OCI-LY3 (cell line): Measurements from ENCODE around the gene CARNS1.
A peak's percentile ranks its signal among the peaks of the same experiment; 100 is the strongest.

Experiments
- H2AFZ ChIP-seq: fragments of 200-600, 300-600 bp; shearing (Covaris generic); 2 replicates; pipeline ENCODE4 v1.6.0; 2014; ENCODE audit warnings: antibody characterized with exemption, low read depth, low read length
- H3K27ac ChIP-seq: fragments of 200-600, 300-600 bp; sonication (generic); 2 replicates; pipeline ENCODE4 v1.5.1; 2014; ENCODE audit warnings: mild to moderate bottlenecking, low read length, moderate library complexity, mixed read lengths
- H3K27me3 ChIP-seq: fragments of 200-600, 300-600 bp; sonication (generic); 2 replicates; pipeline ENCODE4 v1.6.1; 2014; ENCODE audit warnings: low read depth, low read length, mixed read lengths
- H3K36me3 ChIP-seq: fragments of 200-600, 300-600 bp; sonication (generic); replicated peaks from 2 replicates; pipeline ENCODE3; 2014; ENCODE audit warnings: low read depth, low read length, mixed read lengths
- H3K4me1 ChIP-seq: fragments of 300-600, 200-600 bp; sonication (generic); 2 replicates; pipeline ENCODE4 v1.6.1; 2014; ENCODE audit warnings: low read length, mixed read lengths
- H3K4me2 ChIP-seq: fragments of 200-600, 300-600 bp; sonication (generic); 2 replicates; pipeline ENCODE4 v1.6.1; 2014; ENCODE audit warnings: low read length, mixed read lengths
- H3K4me3 ChIP-seq: fragments of 300-600, 200-600 bp; sonication (generic); 2 replicates; pipeline ENCODE4 v1.5.1; 2014; ENCODE audit warnings: antibody characterized with exemption, mild to moderate bottlenecking, low read length, moderate library complexity
- H3K79me2 ChIP-seq: fragments of 300-600, 200-600 bp; shearing (Covaris generic); 2 replicates; pipeline ENCODE4 v1.6.1; 2014; ENCODE audit warnings: mild to moderate bottlenecking, low read length, mixed read lengths
- H3K9ac ChIP-seq: fragments of 300-600, 200-600 bp; shearing (Covaris generic); 2 replicates; pipeline ENCODE4 v1.6.0; 2014; ENCODE audit warnings: mild to moderate bottlenecking, low read length, moderate library complexity
- H3K9me3 ChIP-seq: fragments of 200-600, 300-600 bp; shearing (Covaris generic); 2 replicates; pipeline ENCODE4 v1.6.1; 2014; ENCODE audit warnings: low read length, mixed read lengths; ENCODE audit not compliant: insufficient read depth
- H4K20me1 ChIP-seq: fragments of 200-600, 300-600 bp; sonication (generic); 2 replicates; pipeline ENCODE4 v1.6.1; 2016; ENCODE audit warnings: low read length, mixed read lengths; ENCODE audit not compliant: insufficient read depth
- EZH2phosphoT487 ChIP-seq: fragments of 200-600 bp; shearing (Covaris generic); IDR thresholded peaks from 2 replicates; pipeline ENCODE4 v1.6.1; 2018; ENCODE audit warnings: antibody characterized with exemption, mixed run types, low read depth
- TF ChIP-seq, protein P1 (sequence below): fragments of 200-600, 300-600 bp; sonication (generic); IDR thresholded peaks from 2 replicates; pipeline ENCODE4 v1.5.1; 2014; ENCODE audit warnings: antibody characterized with exemption, low read length, low read depth

Gene CARNS1

DNA sequence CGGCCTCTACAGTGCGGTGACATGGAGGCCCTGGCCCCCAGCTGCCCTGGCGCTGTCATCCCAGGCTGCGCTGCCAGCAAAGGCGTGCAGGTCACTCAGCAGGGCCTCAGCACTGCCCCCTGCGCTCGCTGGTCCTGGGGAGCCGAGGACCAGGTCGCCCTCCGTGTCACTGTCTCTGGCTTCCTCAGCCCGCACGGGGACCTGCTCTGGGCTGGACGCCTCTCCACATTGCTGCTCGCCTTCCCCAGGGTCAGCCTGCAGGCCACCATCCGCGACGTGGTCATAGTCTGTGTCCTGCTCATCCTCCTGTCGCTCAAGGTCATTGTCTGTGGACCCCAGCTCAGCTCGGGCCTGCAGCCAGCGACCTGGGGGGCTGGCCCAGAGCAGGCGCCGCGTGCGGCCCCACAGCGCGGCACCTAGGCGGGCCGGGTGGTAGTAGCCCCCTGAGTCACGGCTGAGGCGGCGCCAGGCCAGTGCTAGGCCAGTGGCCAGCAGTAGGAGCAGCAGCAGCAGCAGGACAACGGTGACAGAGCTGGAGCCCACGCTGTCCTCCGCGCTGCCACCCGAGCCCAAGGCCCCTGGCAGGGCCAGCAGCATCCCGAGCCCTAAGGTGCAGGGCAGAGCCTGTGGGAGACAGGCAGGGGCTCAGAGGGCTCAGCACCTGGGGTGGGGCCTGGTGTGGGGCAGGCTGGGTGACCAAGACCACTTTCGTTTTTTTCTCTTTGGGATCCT is 20.4 kb downstream of the CARNS1 start:
- H3K4me2 ChIP-seq = peak overlapping the region; percentile 99
- H3K79me2 ChIP-seq = peaks cover 48% of the 10 kb centered on the region
- H3K4me1 ChIP-seq = peaks cover 58% of the 10 kb centered on the region
- peaks cover 42% of the 10 kb centered on the region for H3K36me3 ChIP-seq
- H3K9me3 ChIP-seq = no peaks in the 10 kb centered on the region
- no peak for TF ChIP-seq EZH2phosphoT487
- TF ChIP-seq, protein P1, sequence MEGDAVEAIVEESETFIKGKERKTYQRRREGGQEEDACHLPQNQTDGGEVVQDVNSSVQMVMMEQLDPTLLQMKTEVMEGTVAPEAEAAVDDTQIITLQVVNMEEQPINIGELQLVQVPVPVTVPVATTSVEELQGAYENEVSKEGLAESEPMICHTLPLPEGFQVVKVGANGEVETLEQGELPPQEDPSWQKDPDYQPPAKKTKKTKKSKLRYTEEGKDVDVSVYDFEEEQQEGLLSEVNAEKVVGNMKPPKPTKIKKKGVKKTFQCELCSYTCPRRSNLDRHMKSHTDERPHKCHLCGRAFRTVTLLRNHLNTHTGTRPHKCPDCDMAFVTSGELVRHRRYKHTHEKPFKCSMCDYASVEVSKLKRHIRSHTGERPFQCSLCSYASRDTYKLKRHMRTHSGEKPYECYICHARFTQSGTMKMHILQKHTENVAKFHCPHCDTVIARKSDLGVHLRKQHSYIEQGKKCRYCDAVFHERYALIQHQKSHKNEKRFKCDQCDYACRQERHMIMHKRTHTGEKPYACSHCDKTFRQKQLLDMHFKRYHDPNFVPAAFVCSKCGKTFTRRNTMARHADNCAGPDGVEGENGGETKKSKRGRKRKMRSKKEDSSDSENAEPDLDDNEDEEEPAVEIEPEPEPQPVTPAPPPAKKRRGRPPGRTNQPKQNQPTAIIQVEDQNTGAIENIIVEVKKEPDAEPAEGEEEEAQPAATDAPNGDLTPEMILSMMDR = no peak
- peak overlapping the region; percentile 99 for H3K9ac ChIP-seq
- no peak overlapping the region for H2AFZ ChIP-seq
- peak overlapping the region; percentile 83 for H3K4me3 ChIP-seq
- H3K27me3 ChIP-seq = no peaks in the 10 kb centered on the region
- H3K27ac ChIP-seq = peak overlapping the region; percentile 96
- no peaks in the 10 kb centered on the region for H4K20me1 ChIP-seq

DNA sequence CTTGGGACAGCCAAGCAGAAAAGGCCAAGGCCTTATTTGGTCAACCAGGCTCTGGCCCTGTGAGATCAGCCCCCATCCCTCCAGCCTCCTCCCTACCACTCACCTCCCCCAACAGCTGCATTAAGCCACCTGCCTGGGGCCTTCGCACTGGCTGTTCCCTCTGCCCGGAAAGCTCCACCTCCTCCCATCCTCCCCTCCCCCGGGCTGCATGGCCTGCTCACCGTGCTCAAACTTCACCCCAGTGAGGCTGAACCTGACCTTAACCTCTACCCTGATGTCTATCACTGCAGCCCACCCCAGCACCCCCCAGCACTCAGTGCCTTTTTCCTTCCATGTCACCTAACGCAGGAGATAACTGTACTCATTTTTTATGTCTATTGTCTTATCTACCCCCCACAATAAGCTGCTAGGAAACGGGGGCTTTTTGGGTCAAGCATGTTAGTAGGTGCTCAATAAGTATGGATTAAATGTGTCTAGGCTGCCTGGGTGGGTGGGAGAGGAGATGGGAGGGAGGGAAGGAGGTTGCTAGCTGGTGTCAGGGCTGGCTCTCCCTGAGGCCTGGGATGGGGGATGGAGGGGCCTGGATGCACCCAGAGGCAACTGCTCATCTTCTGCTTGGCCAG is 21.1 kb downstream of the CARNS1 start:
- peak overlapping the region; percentile 99 for H3K9ac ChIP-seq
- H3K27me3 ChIP-seq = no peaks in the 10 kb centered on the region
- peak overlapping the region; percentile 96 for H3K27ac ChIP-seq
- no peaks in the 10 kb centered on the region for H4K20me1 ChIP-seq
- H3K4me3 ChIP-seq = peak overlapping the region; percentile 83
- peak overlapping the region; percentile 99 for H3K4me2 ChIP-seq
- H3K4me1 ChIP-seq = peaks cover 58% of the 10 kb centered on the region
- no peak overlapping the region for H2AFZ ChIP-seq
- TF ChIP-seq, protein P1 = no peak
- no peaks in the 10 kb centered on the region for H3K9me3 ChIP-seq
- peaks cover 42% of the 10 kb centered on the region for H3K36me3 ChIP-seq
- peaks cover 48% of the 10 kb centered on the region for H3K79me2 ChIP-seq

DNA sequence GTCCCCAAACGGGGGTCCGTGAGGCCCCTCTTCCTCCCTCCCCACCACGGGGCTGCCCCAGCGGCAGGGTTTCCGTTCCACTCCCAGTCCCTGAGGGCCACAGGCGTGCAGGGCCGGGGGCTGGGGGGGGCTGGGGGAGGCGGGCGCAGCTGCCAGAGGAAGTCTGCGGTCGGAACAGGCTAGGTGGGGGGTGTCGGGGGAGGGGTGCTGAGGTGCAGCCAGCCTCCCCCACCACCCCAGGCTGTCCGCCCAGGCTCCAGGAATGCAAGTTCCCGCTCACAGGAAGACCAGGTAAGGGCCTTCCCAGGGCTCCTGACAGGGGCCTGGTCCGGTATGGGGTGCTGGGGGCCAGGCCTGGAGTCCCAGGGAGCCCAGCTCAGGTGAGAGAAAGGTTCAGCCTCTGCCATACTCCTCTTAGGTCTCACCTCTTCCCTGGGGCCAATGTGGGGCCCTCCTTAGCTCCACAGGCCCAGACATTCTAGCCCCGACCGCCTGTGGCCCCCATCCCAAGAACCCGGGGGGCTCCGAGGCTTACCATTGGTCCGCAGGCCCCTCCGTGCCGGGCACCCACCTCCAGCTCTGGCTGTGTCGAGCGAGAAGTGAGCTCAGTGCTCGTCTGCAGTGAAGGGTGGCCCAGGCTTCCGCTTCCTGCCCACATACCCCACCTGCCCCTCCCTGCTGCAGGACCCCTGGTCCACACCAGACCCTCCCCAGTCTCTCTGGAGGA is 21.8 kb downstream of the CARNS1 start, which contains the start of gene PTPRCAP:
TSS of gene PTPRCAP (minus strand) at position 601 of the 727 bp plus-strand sequence. CDS start at position 538, 63 bp downstream.
- H3K9ac ChIP-seq = peak within 1 kb of the TSS; percentile 99
- H3K27ac ChIP-seq = peak within 1 kb of the TSS; percentile 96
- no peak within 1 kb of the TSS for H2AFZ ChIP-seq
- no peaks in the 10 kb centered on the region for H4K20me1 ChIP-seq
- H3K4me1 ChIP-seq = peaks cover 58% of the 10 kb centered on the region
- H3K27me3 ChIP-seq = no peaks in the 10 kb centered on the region
- H3K36me3 ChIP-seq = peaks cover 39% of the 10 kb centered on the region
- peaks cover 48% of the 10 kb centered on the region for H3K79me2 ChIP-seq
- H3K9me3 ChIP-seq = no peaks in the 10 kb centered on the region
- no peak for TF ChIP-seq EZH2phosphoT487
- TF ChIP-seq, protein P1 = no peak
- H3K4me2 ChIP-seq = peak within 1 kb of the TSS; percentile 99
- peak within 1 kb of the TSS; percentile 83 for H3K4me3 ChIP-seq

DNA sequence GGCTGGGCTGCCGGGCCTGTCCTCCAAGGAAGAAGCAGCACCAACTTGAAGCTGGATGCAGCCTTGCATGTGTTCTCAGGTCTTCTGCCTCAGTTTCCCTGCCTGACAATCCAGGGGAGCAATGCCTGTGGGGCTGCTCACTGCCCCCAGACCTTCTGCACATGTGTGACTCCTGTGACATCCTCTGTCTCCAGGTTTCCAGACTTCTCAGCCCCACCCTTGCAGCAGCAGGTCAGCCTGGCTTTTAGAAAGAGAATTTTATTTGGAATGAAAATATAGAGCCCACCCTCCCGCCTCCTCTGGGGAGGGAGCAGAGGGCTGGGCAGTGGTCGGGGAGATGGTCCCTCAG is 22.3 kb downstream of the CARNS1 start:
- H3K27ac ChIP-seq = peak overlapping the region; percentile 96
- H4K20me1 ChIP-seq = no peaks in the 10 kb centered on the region
- no peak overlapping the region for H2AFZ ChIP-seq
- no peaks in the 10 kb centered on the region for H3K9me3 ChIP-seq
- peak overlapping the region; percentile 99 for H3K4me2 ChIP-seq
- H3K36me3 ChIP-seq = peaks cover 39% of the 10 kb centered on the region
- H3K4me3 ChIP-seq = peak overlapping the region; percentile 83
- TF ChIP-seq EZH2phosphoT487 = no peak
- TF ChIP-seq, protein P1 = no peak
- H3K4me1 ChIP-seq = peaks cover 60% of the 10 kb centered on the region
- peak overlapping the region; percentile 99 for H3K9ac ChIP-seq
- no peaks in the 10 kb centered on the region for H3K27me3 ChIP-seq
- peaks cover 48% of the 10 kb centered on the region for H3K79me2 ChIP-seq
